DMS114 treated with DMSO at 0.1 percent for 48 hours (cell line): Measurements from ENCODE around the gene HSD17B11.
A peak's percentile ranks its signal among the peaks of the same experiment; 100 is the strongest.
"Not testable (repeated sequence)": the region's sequence is repeated elsewhere in the genome, so short reads cannot be mapped to it uniquely, and the experiment has no call there.

Experiments
- DNase-seq: peaks from one replicate; lab custom pipeline; 2025; ENCODE audit not compliant: unreplicated experiment; lab: John Stamatoyannopoulos, UW

Gene HSD17B11

GRCh38 chr4:87406462-87406861, 15.5 kb upstream of the HSD17B11 start:
- no peak for DNase-seq

GRCh38 chr4:87405211-87405820, 14.3 kb upstream of the HSD17B11 start:
- no peak for DNase-seq

GRCh38 chr4:87403732-87404131, 12.7 kb upstream of the HSD17B11 start:
- DNase-seq = not testable (repeated sequence)

- no peak for DNase-seq
These were observed 9.0 kb upstream of the HSD17B11 start for GRCh38 chr4:87399954-87400353.

GRCh38 chr4:87399148-87399547, 8.2 kb upstream of the HSD17B11 start:
- DNase-seq = no peak

- DNase-seq = not testable (repeated sequence)
These were observed 4.9 kb upstream of the HSD17B11 start for GRCh38 chr4:87395851-87396250.

- DNase-seq = not testable (repeated sequence)
These were observed 4.1 kb upstream of the HSD17B11 start for GRCh38 chr4:87395073-87395472.

- no peak for DNase-seq
These were observed 1.2 kb upstream of the HSD17B11 start for GRCh38 chr4:87392183-87392582.

GRCh38 chr4:87391576-87392054, 627 bp upstream of the HSD17B11 start:
- DNase-seq = no peak

- no peak for DNase-seq
These were observed 467 bp downstream of the HSD17B11 start for GRCh38 chr4:87390551-87390890.

- not testable (repeated sequence) for DNase-seq
These were observed 933 bp downstream of the HSD17B11 start for GRCh38 chr4:87390055-87390454.

GRCh38 chr4:87388901-87389300, 2.1 kb downstream of the HSD17B11 start:
- no peak for DNase-seq

GRCh38 chr4:87387237-87387636, 3.8 kb downstream of the HSD17B11 start:
- no peak for DNase-seq

GRCh38 chr4:87384466-87385132, 6.4 kb downstream of the HSD17B11 start:
- not testable (repeated sequence) for DNase-seq

GRCh38 chr4:87382931-87383330, 8.1 kb downstream of the HSD17B11 start:
- no peak for DNase-seq

GRCh38 chr4:87382116-87382515, 8.9 kb downstream of the HSD17B11 start:
- DNase-seq = no peak

- no peak for DNase-seq
These were observed 13.2 kb downstream of the HSD17B11 start for GRCh38 chr4:87377816-87378215.

- peak; percentile 21 for DNase-seq
These were observed 15.2 kb downstream of the HSD17B11 start for GRCh38 chr4:87375719-87376291.

- DNase-seq = no peak
These were observed 20.9 kb downstream of the HSD17B11 start for GRCh38 chr4:87370068-87370467.

- no peak for DNase-seq
These were observed 24.3 kb downstream of the HSD17B11 start for GRCh38 chr4:87366521-87367162.

- no peak for DNase-seq
These were observed 25.6 kb downstream of the HSD17B11 start for GRCh38 chr4:87365348-87365747.

GRCh38 chr4:87363552-87363951, 27.4 kb downstream of the HSD17B11 start:
- no peak for DNase-seq
